CD14-positive monocyte (primary cell): Measurements from ENCODE around the gene CRACDL. TPM values are rescaled to one million over a fixed set of nuclear protein-coding genes. Genes with fewer than 3 reads are reported as not detected.

Source experiments
- DNase-seq, 3 donors: peaks; one replicate each; pipeline ENCODE4 v3.0.0-alpha.2; 2011 to 2022
- H2AFZ ChIP-seq: 2 replicates; pipeline ENCODE4 v1.6.0; 2012; ENCODE audit warnings: mild to moderate bottlenecking, low read depth, low read length, inconsistent platforms; ENCODE audit not compliant: insufficient read depth, poor library complexity, severe bottlenecking
- H3K27ac ChIP-seq, 2 donors: 1 replicate in 1 of 2; 2 replicates in 1 of 2; pipeline ENCODE4 v1.5.1; 2012 to 2013; ENCODE audit warnings: low read length in 2 of 2, control low read depth in 1 of 2, inconsistent platforms in 1 of 2, low read depth in 1 of 2, mild to moderate bottlenecking in 1 of 2
- H3K27me3 ChIP-seq, 2 donors: one replicate each; pipeline versions ENCODE4 v1.6.0 to v1.6.1; 2011 to 2013; ENCODE audit warnings: low read length in 2 of 2; ENCODE audit not compliant: control insufficient read depth in 2 of 2, insufficient read depth in 2 of 2
- H3K36me3 ChIP-seq, 2 donors: replicated peaks in 1 of 2; 1 replicate in 1 of 2; 2 replicates in 1 of 2; pipeline versions ENCODE4 v1.5.1 to v1.6.1; 2012 to 2013; ENCODE audit warnings: low read length in 2 of 2, control low read depth in 1 of 2, inconsistent platforms in 1 of 2, mild to moderate bottlenecking in 1 of 2; ENCODE audit not compliant: insufficient read depth in 2 of 2, control insufficient read depth in 1 of 2
- H3K4me1 ChIP-seq, 2 donors: 1 replicate in 1 of 2; 2 replicates in 1 of 2; pipeline versions ENCODE4 v1.5.1 to v1.6.1; 2012 to 2013; ENCODE audit warnings: low read length in 2 of 2, control low read depth in 1 of 2, inconsistent platforms in 1 of 2, mild to moderate bottlenecking in 1 of 2, moderate library complexity in 1 of 2; ENCODE audit not compliant: insufficient read depth in 2 of 2, control insufficient read depth in 1 of 2
- H3K4me2 ChIP-seq: replicated peaks from 2 replicates; pipeline ENCODE3; 2012; ENCODE audit warnings: low read length, moderate library complexity, mild to moderate bottlenecking; ENCODE audit not compliant: poor library complexity, severe bottlenecking; ENCODE audit errors: extremely low read depth
- H3K4me3 ChIP-seq, 3 experiments: fragments of 200-600 bp in 1 of 3; sonication (generic) in 1 of 3; replicated peaks in 1 of 3; 1 replicate in 2 of 3; 2 replicates in 1 of 3; pipeline ENCODE4 v1.5.1; 2011 to 2013; ENCODE audit warnings: low read length in 3 of 3, mild to moderate bottlenecking in 3 of 3, control low read depth in 2 of 3, low read depth in 2 of 3, inconsistent platforms in 1 of 3, moderate library complexity in 1 of 3
- H3K79me2 ChIP-seq: 2 replicates; pipeline ENCODE4 v1.6.0; 2012; ENCODE audit warnings: mild to moderate bottlenecking, control low read depth, inconsistent platforms, low read length, moderate library complexity; ENCODE audit not compliant: insufficient read depth
- H3K9ac ChIP-seq: 2 replicates; pipeline ENCODE4 v1.6.0; 2017; ENCODE audit warnings: low read length, mild to moderate bottlenecking; ENCODE audit not compliant: insufficient read depth, poor library complexity, severe bottlenecking
- H3K9me3 ChIP-seq, 2 donors: replicated peaks in 1 of 2; 1 replicate in 1 of 2; 2 replicates in 1 of 2; pipeline versions ENCODE4 v1.5.1 to v1.6.1; 2012 to 2013; ENCODE audit warnings: low read length in 2 of 2, control low read depth in 1 of 2; ENCODE audit not compliant: control insufficient read depth in 1 of 2, insufficient read depth in 1 of 2
- H4K20me1 ChIP-seq: 2 replicates; pipeline ENCODE4 v1.6.0; 2012; ENCODE audit warnings: mild to moderate bottlenecking, low read length, control low read depth, moderate library complexity; ENCODE audit not compliant: insufficient read depth
- H3K27ac Mint-ChIP-seq, 7 donors: one replicate each; pipeline ENCODE4 v1.8.0; 2020; ENCODE audit warnings: mild to moderate bottlenecking in 7 of 7, mixed read lengths in 7 of 7, moderate library complexity in 6 of 7, inconsistent platforms in 2 of 7
- H3K27me3 Mint-ChIP-seq, 3 donors: one replicate each; pipeline ENCODE4 v1.8.0; 2021 to 2022; ENCODE audit warnings: low read depth in 3 of 3, mild to moderate bottlenecking in 3 of 3, mixed read lengths in 3 of 3, moderate library complexity in 3 of 3, inconsistent platforms in 1 of 3
- H3K36me3 Mint-ChIP-seq, 2 donors: one replicate each; pipeline ENCODE4 v1.8.0; 2020; ENCODE audit warnings: mixed read lengths in 2 of 2, inconsistent platforms in 1 of 2, mild to moderate bottlenecking in 1 of 2
- H3K4me1 Mint-ChIP-seq: one replicate; pipeline ENCODE4 v1.8.0; 2020; ENCODE audit warnings: mild to moderate bottlenecking, mixed read lengths
- H3K4me3 Mint-ChIP-seq, 2 donors: one replicate each; pipeline ENCODE4 v1.8.0; 2020; ENCODE audit warnings: mild to moderate bottlenecking in 2 of 2, mixed read lengths in 2 of 2, moderate library complexity in 1 of 2
- H3K9me3 Mint-ChIP-seq, 7 donors: one replicate each; pipeline ENCODE4 v1.8.0; 2020 to 2022; ENCODE audit warnings: mixed read lengths in 7 of 7, mild to moderate bottlenecking in 6 of 7, moderate library complexity in 6 of 7, inconsistent platforms in 2 of 7
- CTCF ChIP-seq: fragments of 200-600 bp; IDR thresholded peaks from one replicate; pipeline ENCODE4 v1.8.0; 2022; ENCODE audit warnings: antibody characterized with exemption, mild to moderate bottlenecking
- WGBS: methylation state at CpG from one replicate; pipeline ENCODE4 v1.1.5; 2013; ENCODE audit warnings: missing lambda C conversion rate; ENCODE audit not compliant: insufficient coverage; 5-methylcytosine and 5-hydroxymethylcytosine counted together
- intact Hi-C, 2 donors: fragments of 100-400 bp; cut with micrococcal nuclease; formaldehyde crosslinking; loops; one replicate each; pipeline versions ENCODE4 v1.15.0 to v1.15.1; 2023
- polyA plus RNA-seq, 3 donors: library from polyadenylated mRNA; depleted of rRNA in 1 of 3; unstranded in 2 of 3; stranded (reverse) in 1 of 3; fragments of 300-500 nt in 2 of 3; fragments of >200 nt in 1 of 3; fragmentation: Illumina TruSeq in 2 of 3; gene quantifications; 1 replicate in 2 of 3; 2 replicates in 1 of 3; pipeline ENCODE4 v1.2.3, GENCODE V29; 2012 to 2021

Gene CRACDL
- polyA plus RNA-seq, 3 donors: 0.12 to 0.35 (median 0.28) TPM

GRCh38 chr2:98778741-98779483, 157.1 kb downstream of the CRACDL start:
- 96% methylated on average over 3 of the region's 6 CpGs for WGBS
- peaks cover 0 to 1% (median 1%) of the 10 kb centered on the region in 3 donors for H3K27me3 Mint-ChIP-seq
- intact Hi-C loops: no loop called here
- Histone ChIP-seq H3K4me1 (no peaks in the 10 kb centered on the region), H3K27me3 (no peaks in the 10 kb centered on the region), H3K4me2 (no peak overlapping the region), H3K4me3 (no peak overlapping the region), H3K27ac (no peak overlapping the region), H3K36me3 (no peaks in the 10 kb centered on the region), H3K9me3 (peaks cover 10% of the 10 kb centered on the region in 2 donors), H3K79me2 (no peaks in the 10 kb centered on the region), H3K9ac (no peak overlapping the region), H2AFZ (no peak overlapping the region), H4K20me1 (no peaks in the 10 kb centered on the region)
- no peak for TF ChIP-seq CTCF
- no peak overlapping the region for H3K27ac Mint-ChIP-seq
- H3K4me1 Mint-ChIP-seq: peaks cover 9% of the 10 kb centered on the region
- no peak overlapping the region for H3K4me3 Mint-ChIP-seq
- DNase-seq: no peak
- peaks cover 0 to 4% of the 10 kb centered on the region in 2 donors for H3K36me3 Mint-ChIP-seq
- H3K9me3 Mint-ChIP-seq: peaks cover 4 to 25% (median 12%) of the 10 kb centered on the region in 7 donors

- Histone ChIP-seq H3K36me3 (no peaks in the 10 kb centered on the region), H2AFZ (no peak overlapping the region), H3K9ac (no peak overlapping the region), H3K79me2 (no peaks in the 10 kb centered on the region), H3K4me1 (peaks cover 0 to 2% of the 10 kb centered on the region in 2 donors), H3K4me3 (no peak overlapping the region), H3K27me3 (no peaks in the 10 kb centered on the region), H3K9me3 (peaks cover 10% of the 10 kb centered on the region in 2 donors), H3K4me2 (no peak overlapping the region), H4K20me1 (no peaks in the 10 kb centered on the region), H3K27ac (no peak overlapping the region)
- peaks cover 12% of the 10 kb centered on the region for H3K4me1 Mint-ChIP-seq
- intact Hi-C loops: no loop called here
- no peak for TF ChIP-seq CTCF
- no peak overlapping the region for H3K4me3 Mint-ChIP-seq
- WGBS: 100% methylated on average over 2 of the region's 4 CpGs
- no peak for DNase-seq
- no peak overlapping the region for H3K27ac Mint-ChIP-seq
- peaks cover 0 to 4% of the 10 kb centered on the region in 2 donors for H3K36me3 Mint-ChIP-seq
- H3K9me3 Mint-ChIP-seq: peaks cover 4 to 25% (median 12%) of the 10 kb centered on the region in 7 donors
- peaks cover 0 to 1% (median 1%) of the 10 kb centered on the region in 3 donors for H3K27me3 Mint-ChIP-seq
Measured at GRCh38 chr2:98778151-98778550, 157.9 kb downstream of the CRACDL start.
